Testis (tissue), 2 donors: ENCODE results near the gene MYO1E.

Experiments
- POLR2A ChIP-seq: fragments of 450-650 bp; IDR thresholded peaks from one replicate; pipeline ENCODE4 v1.6.1; 2017; ENCODE audit warnings: antibody characterized with exemption, mild to moderate bottlenecking, moderate library complexity
- TF ChIP-seq, protein P1 (sequence below), 3 experiments: fragments of 450-650 bp in 2 of 3; fragments of 200-600 bp in 1 of 3; sonication (generic) in 1 of 3; IDR thresholded peaks; one replicate each; pipeline ENCODE4 v1.5.1; 2016 to 2019; ENCODE audit warnings: antibody characterized with exemption in 3 of 3, mild to moderate bottlenecking in 2 of 3, moderate library complexity in 1 of 3

DNA sequence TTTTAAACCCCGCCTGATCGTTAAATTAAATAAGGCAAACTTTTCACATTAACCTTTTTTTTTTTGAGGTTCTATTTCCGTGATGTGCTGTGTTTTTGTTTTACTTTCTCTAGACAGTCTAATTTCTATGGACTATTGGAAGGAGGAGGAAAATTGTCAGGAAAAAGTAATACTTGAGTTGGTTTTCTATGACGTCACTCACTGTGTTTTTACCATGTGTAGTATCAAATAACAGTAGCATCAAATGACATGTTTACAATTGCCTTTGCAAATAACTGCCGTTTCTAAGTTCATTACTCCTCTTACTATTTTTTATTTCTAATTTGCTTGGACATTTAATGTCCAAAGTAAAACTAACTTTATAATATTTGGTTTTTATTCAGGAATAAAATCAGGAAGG, 32.3 kb downstream of the MYO1E start:
- TF ChIP-seq, protein P1, sequence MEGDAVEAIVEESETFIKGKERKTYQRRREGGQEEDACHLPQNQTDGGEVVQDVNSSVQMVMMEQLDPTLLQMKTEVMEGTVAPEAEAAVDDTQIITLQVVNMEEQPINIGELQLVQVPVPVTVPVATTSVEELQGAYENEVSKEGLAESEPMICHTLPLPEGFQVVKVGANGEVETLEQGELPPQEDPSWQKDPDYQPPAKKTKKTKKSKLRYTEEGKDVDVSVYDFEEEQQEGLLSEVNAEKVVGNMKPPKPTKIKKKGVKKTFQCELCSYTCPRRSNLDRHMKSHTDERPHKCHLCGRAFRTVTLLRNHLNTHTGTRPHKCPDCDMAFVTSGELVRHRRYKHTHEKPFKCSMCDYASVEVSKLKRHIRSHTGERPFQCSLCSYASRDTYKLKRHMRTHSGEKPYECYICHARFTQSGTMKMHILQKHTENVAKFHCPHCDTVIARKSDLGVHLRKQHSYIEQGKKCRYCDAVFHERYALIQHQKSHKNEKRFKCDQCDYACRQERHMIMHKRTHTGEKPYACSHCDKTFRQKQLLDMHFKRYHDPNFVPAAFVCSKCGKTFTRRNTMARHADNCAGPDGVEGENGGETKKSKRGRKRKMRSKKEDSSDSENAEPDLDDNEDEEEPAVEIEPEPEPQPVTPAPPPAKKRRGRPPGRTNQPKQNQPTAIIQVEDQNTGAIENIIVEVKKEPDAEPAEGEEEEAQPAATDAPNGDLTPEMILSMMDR (IDR thresholded peaks at IDR 0.05), result no peak
- TF ChIP-seq POLR2A, result no peak
